Fibroblast of the aortic adventitia (primary cell): ENCODE results near the gene PITPNM3. TPM values are rescaled to one million over a fixed set of nuclear protein-coding genes. Genes with fewer than 3 reads are reported as not detected.

ENCODE experiments used
- DNase-seq: peaks from one replicate; pipeline ENCODE4 v3.0.0-alpha.2; 2010; ENCODE audit warnings: low read depth
- H3K4me3 ChIP-seq: 2 replicates; pipeline ENCODE4 v1.5.1; 2011; ENCODE audit warnings: low read depth, mild to moderate bottlenecking, control low read depth, low read length, moderate library complexity
- total RNA-seq: library from RNA; depleted of rRNA; stranded (reverse); fragments of >200 nt; gene quantifications from 2 replicates; pipeline ENCODE4 v1.2.3, GENCODE V29; 2012; ENCODE audit warnings: low replicate concordance
- TF ChIP-seq, protein P1 (sequence below): IDR thresholded peaks from 2 replicates; pipeline ENCODE4 v1.5.1; 2011; ENCODE audit warnings: mild to moderate bottlenecking, low read length, control low read depth, inconsistent platforms; ENCODE audit not compliant: insufficient read depth

Gene PITPNM3
- total RNA-seq, 1 donor, result 1.3 TPM

DNA sequence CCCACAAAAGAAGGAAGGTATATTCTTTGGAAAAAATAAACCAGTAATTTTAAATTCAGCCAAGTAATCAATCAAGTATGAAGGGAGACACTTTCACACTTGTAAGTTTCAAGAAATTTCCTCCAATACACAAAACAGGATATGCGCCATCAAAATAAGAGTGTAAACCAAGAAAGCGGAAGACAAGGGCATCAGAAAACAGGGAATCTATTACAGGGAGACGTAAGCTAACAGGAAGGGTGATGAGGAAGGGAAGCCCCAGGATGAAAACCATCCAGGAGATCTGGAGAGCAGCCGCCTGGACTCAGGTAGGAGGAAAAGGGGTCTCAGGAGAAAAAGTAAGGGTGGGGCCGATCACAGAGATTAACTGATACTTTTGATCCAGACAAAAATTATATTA is 31.8 kb upstream of the PITPNM3 start:
- no peak for DNase-seq
- TF ChIP-seq, protein P1, sequence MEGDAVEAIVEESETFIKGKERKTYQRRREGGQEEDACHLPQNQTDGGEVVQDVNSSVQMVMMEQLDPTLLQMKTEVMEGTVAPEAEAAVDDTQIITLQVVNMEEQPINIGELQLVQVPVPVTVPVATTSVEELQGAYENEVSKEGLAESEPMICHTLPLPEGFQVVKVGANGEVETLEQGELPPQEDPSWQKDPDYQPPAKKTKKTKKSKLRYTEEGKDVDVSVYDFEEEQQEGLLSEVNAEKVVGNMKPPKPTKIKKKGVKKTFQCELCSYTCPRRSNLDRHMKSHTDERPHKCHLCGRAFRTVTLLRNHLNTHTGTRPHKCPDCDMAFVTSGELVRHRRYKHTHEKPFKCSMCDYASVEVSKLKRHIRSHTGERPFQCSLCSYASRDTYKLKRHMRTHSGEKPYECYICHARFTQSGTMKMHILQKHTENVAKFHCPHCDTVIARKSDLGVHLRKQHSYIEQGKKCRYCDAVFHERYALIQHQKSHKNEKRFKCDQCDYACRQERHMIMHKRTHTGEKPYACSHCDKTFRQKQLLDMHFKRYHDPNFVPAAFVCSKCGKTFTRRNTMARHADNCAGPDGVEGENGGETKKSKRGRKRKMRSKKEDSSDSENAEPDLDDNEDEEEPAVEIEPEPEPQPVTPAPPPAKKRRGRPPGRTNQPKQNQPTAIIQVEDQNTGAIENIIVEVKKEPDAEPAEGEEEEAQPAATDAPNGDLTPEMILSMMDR, result no peak
- no peak overlapping the region for H3K4me3 ChIP-seq

DNA sequence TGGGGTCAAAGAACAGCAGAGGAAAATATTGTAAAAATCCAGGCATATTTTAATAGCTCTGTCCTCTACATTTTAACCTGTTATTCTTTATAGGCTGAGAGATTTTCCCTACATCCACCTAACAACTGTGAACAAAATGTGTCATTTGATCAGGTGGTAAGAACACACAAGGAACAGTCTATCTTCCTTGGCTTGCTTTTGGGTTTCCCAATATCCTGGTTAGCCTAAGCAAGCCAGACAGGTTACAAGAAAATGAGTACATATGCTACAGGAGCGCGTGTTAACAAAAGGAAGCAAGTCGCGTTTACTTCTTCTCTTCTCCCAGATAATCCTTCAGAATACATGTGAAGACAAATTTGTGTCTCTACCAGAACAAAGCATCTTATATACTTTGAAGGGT is 31.0 kb upstream of the PITPNM3 start:
- H3K4me3 ChIP-seq, result no peak overlapping the region
- DNase-seq, result no peak
- TF ChIP-seq, protein P1, result no peak

DNA sequence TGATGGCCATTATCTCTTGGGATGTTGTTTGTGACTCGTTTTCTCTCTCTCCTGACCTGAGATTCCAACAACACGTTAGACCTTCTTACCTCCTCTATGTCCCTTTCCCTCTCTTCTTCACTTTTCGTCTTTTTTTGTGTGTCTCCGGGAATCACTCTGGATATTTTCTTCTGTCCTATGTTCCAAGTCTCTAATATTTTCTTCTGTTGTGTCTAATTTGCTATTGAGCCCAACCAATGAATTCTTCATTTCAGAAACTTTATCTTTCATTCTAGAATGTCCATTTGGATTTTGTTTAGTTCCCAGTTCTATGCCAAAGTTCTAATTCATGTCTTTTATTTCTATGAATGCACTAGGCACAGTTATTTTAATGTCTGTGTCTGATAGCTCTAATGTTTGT is 27.1 kb upstream of the PITPNM3 start:
- TF ChIP-seq, protein P1, result no peak
- H3K4me3 ChIP-seq, result no peak overlapping the region
- no peak for DNase-seq

DNA sequence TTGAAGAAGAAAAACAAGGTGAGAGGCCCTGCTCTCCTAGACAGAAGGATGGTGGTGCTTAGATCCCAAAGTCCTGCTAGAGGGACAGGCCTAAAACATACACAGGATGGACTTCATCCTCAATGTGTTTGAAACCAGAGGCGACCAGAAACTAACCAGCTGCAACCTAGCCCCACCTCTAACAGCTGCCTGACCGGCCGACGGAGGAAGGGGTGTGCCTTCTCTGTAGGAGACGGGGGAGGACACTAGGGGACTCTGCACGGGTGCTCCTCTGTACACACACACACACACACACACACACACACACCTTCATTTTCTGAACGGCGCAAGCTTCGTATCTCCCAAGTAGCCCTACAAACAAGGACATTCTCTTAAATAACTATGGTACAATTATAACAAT is 24.3 kb upstream of the PITPNM3 start:
- TF ChIP-seq, protein P1, result no peak
- no peak for DNase-seq
- H3K4me3 ChIP-seq, result no peak overlapping the region

DNA sequence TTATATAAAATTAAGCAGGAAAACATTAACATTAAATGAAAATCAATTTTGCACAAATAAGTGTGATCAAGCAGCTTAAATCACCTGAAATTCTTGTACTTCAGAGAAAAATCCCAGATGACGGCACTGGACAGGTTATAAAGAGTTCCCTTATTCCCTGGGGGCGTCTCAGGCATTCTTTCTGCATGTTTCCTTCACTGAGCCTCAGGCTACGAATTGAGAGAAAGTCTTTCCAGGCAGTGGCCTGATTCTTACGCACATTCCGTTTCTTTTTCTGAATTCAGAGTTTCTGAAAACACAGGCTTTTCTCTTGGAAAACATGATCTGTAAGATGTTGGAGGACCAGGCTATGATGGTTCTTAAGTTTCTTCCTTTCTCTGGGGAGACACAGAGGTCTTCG is 22.1 kb upstream of the PITPNM3 start:
- TF ChIP-seq, protein P1, result no peak
- H3K4me3 ChIP-seq, result no peak overlapping the region
- no peak for DNase-seq

DNA sequence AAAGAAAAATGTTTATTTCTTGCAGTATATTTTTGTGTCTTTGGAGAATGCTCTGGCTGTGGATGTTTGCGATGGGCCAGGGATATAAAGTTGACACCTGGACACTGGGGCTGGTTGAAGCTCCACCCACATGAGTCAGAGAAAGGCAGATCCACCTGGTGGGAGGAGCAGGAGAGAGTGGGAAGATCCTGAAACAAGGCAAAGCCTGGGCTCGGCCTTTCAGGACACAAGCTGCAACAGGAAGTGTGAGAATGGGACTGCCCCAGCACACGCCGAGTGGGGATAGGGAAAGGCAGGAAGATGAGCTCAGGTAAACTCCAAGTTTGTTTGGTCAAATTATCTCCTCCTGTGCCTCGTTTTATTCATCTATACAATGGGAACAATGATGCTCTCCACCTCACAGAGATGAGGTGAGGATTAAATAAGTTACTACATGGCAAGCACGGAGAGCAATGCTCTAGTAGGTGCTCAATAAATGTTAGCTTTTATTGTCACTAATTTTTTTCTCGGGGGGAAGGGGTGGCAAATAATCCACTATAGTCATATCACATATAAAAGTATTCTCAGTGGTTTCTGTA is 21.4 kb upstream of the PITPNM3 start:
- TF ChIP-seq, protein P1, result no peak
- DNase-seq, result no peak
- H3K4me3 ChIP-seq, result no peak overlapping the region

DNA sequence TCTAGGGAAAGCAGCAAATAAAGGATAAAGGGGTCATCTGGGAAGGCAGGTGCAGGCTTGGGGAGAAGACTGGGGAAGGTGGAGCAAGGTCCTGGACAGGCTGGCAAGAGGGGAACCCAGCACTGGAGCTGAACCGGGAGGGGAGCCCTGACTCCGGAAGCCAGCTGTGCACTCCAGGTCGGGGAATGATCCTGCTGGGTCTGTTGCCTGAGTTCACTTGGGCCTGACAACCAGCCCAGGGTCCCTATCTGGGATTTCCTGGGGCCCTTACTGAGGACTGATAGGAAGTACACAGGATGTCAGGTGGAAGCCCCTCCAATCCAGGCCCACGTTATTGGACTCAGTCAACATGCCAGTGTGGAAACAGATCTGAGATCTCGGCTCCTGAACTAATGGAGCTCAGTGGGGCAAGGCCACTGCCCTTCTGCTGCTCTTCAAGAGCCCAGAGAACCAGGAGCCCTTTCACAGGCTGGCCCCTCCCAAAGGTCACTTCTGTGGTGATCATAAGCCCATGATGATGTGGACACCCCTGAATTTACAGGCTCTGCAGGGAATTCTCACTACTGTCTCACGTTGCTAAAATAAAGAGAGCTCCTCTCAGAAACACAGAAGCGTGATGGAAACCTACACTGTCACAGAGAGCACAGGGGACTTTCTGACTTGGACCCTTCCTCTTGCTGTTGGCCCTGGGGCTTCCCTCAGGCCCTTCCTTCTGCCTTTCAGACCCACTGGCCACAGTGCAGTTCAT is 19.9 kb upstream of the PITPNM3 start:
- TF ChIP-seq, protein P1, result no peak
- H3K4me3 ChIP-seq, result no peak overlapping the region
- DNase-seq, result no peak
